B cell (primary cell): Measurements from ENCODE around the gene DHRS4L2. TPM values are rescaled to one million over a fixed set of nuclear protein-coding genes. Genes with fewer than 3 reads are reported as not detected.

Experiments
- ATAC-seq: fragments of 200-7000 bp; cut with Tn5 transposase; one replicate; pipeline ENCODE4 v1.10.0; 2021; ENCODE audit warnings: low read depth, mild to moderate bottlenecking, moderate number of reproducible peaks, moderate library complexity
- CTCF ChIA-PET: fragments of 350-600 bp; sonication (Branson Sonifier 250); formaldehyde crosslinking; loops from one replicate; lab custom pipeline; 2021; ENCODE audit warnings: antibody characterized with exemption, inconsistent platforms; lab: Charles Lee
- POLR2A ChIA-PET: fragments of 350-600 bp; sonication (Branson Sonifier 250); formaldehyde crosslinking; loops from one replicate; lab custom pipeline; 2021; ENCODE audit warnings: antibody characterized with exemption; lab: Charles Lee
- DNase-seq: peaks from one replicate; pipeline ENCODE4 v3.0.0; 2013
- H2AFZ ChIP-seq: 2 replicates; pipeline ENCODE4 v1.6.1; 2012; ENCODE audit warnings: mild to moderate bottlenecking, low read depth, low read length; ENCODE audit not compliant: insufficient read depth, poor library complexity, severe bottlenecking
- H3K27ac ChIP-seq, 2 donors: 1 replicate in 1 of 2; 2 replicates in 1 of 2; pipeline ENCODE4 v1.5.1; 2012 to 2013; ENCODE audit warnings: low read length in 2 of 2, mild to moderate bottlenecking in 2 of 2, moderate library complexity in 1 of 2
- H3K27me3 ChIP-seq, 4 experiments: fragments of 200-600 bp in 1 of 4; sonication (generic) in 1 of 4; replicated peaks in 1 of 4; 1 replicate in 2 of 4; 2 replicates in 2 of 4; pipeline versions ENCODE4 v1.6.1 to v1.7.0; 2013 to 2016; ENCODE audit warnings: low read length in 3 of 4, mild to moderate bottlenecking in 2 of 4, mixed read lengths in 1 of 4, moderate library complexity in 1 of 4; ENCODE audit not compliant: insufficient read depth in 4 of 4, control insufficient read depth in 3 of 4; ENCODE audit errors: control extremely low read depth in 1 of 4
- H3K36me3 ChIP-seq, 2 experiments: replicated peaks in 1 of 2; 1 replicate in 1 of 2; 2 replicates in 1 of 2; pipeline versions ENCODE4 v1.6.1 to v1.7.1; 2013; ENCODE audit warnings: low read length in 1 of 2; ENCODE audit not compliant: insufficient read depth in 2 of 2, control insufficient read depth in 1 of 2; ENCODE audit errors: control extremely low read depth in 1 of 2, extremely low read depth in 1 of 2
- H3K4me1 ChIP-seq, 2 donors: fragments of 200-600 bp in 1 of 2; sonication (generic) in 1 of 2; 1 replicate in 1 of 2; 2 replicates in 1 of 2; pipeline versions ENCODE4 v1.5.1 to v1.6.1; 2013 to 2017; ENCODE audit warnings: low read length in 2 of 2; ENCODE audit not compliant: control insufficient read depth in 2 of 2, insufficient read depth in 2 of 2
- H3K4me2 ChIP-seq: replicated peaks from 2 replicates; pipeline ENCODE3; 2012; ENCODE audit warnings: mild to moderate bottlenecking, low read depth, low read length; ENCODE audit not compliant: poor library complexity, severe bottlenecking
- H3K4me3 ChIP-seq, 5 experiments: fragments of 200-600 bp in 1 of 5; sonication (generic) in 1 of 5; 1 replicate in 3 of 5; 2 replicates in 2 of 5; pipeline versions ENCODE4 v1.5.1 to v1.7.0; 2011 to 2016; ENCODE audit warnings: low read length in 4 of 5, mild to moderate bottlenecking in 4 of 5, low read depth in 2 of 5, control low read depth in 1 of 5, moderate library complexity in 1 of 5; ENCODE audit not compliant: insufficient read depth in 1 of 5; ENCODE audit errors: control extremely low read depth in 1 of 5, extremely low read depth in 1 of 5
- H3K79me2 ChIP-seq: fragments of 200-600 bp; sonication (generic); one replicate; pipeline ENCODE4 v1.6.0; 2016; ENCODE audit warnings: low read length; ENCODE audit not compliant: control insufficient read depth, insufficient read depth
- H3K9ac ChIP-seq: fragments of 200-600 bp; sonication (generic); 2 replicates; pipeline ENCODE4 v1.6.1; 2017; ENCODE audit warnings: mild to moderate bottlenecking, low read length, moderate library complexity
- H3K9me3 ChIP-seq, 3 donors: one replicate each; pipeline versions ENCODE4 v1.6.1 to v1.7.1; 2013; ENCODE audit warnings: low read length in 2 of 3; ENCODE audit not compliant: control insufficient read depth in 2 of 3, insufficient read depth in 1 of 3; ENCODE audit errors: control extremely low read depth in 1 of 3
- H4K20me1 ChIP-seq: 2 replicates; pipeline ENCODE4 v1.6.0; 2012; ENCODE audit warnings: mild to moderate bottlenecking, low read length; ENCODE audit not compliant: insufficient read depth, control insufficient read depth, poor library complexity, severe bottlenecking
- H3K27ac Mint-ChIP-seq: one replicate; pipeline ENCODE4 v1.8.0; 2021; ENCODE audit warnings: mixed read lengths
- H3K27me3 Mint-ChIP-seq: one replicate; pipeline ENCODE4 v1.8.0; 2021; ENCODE audit warnings: mixed read lengths
- H3K4me1 Mint-ChIP-seq: one replicate; pipeline ENCODE4 v1.8.0; 2021; ENCODE audit warnings: mixed read lengths
- H3K4me3 Mint-ChIP-seq: one replicate; pipeline ENCODE4 v1.8.0; 2021; ENCODE audit warnings: mixed read lengths
- H3K9me3 Mint-ChIP-seq: one replicate; pipeline ENCODE4 v1.8.0; 2022; ENCODE audit warnings: mixed read lengths; ENCODE audit not compliant: insufficient read depth
- EZH2 ChIP-seq: IDR thresholded peaks from 2 replicates; pipeline ENCODE4 v1.6.1; 2012; ENCODE audit warnings: borderline replicate concordance, low read depth, mild to moderate bottlenecking, moderate library complexity, low read length; ENCODE audit not compliant: insufficient read depth, poor library complexity, severe bottlenecking
- WGBS: methylation state at CpG from one replicate; pipeline ENCODE4 v1.1.5; 2013; ENCODE audit warnings: missing lambda C conversion rate; ENCODE audit not compliant: insufficient coverage; 5-methylcytosine and 5-hydroxymethylcytosine counted together
- intact Hi-C: fragments of 100-400 bp; cut with micrococcal nuclease; formaldehyde crosslinking; loops from one replicate; pipeline ENCODE4 v1.10.0; 2022
- polyA plus RNA-seq: library from polyadenylated mRNA; depleted of rRNA; stranded (reverse); fragments of >200 nt; gene quantifications from 2 replicates; pipeline ENCODE4 v1.2.3, GENCODE V29; 2012
- total RNA-seq, 2 donors: library from RNA; stranded (reverse); fragments of 120-200 nt in 1 of 2; gene quantifications; 1 replicate in 1 of 2; 2 replicates in 1 of 2; pipeline versions ENCODE4 v1.2.3 to v1.2.4, GENCODE V29; 2013 to 2022
- TF ChIP-seq, protein P1 (sequence below): fragments of 200-600 bp; IDR thresholded peaks from one replicate; pipeline ENCODE4 v1.8.0; 2022; ENCODE audit warnings: antibody characterized with exemption, mild to moderate bottlenecking

Gene DHRS4L2
- total and polyA plus RNA-seq, 2 donors (not counting 1 experiment from before 2014, with no cell fraction given), result 11.2 to 16.3 TPM

DNA sequence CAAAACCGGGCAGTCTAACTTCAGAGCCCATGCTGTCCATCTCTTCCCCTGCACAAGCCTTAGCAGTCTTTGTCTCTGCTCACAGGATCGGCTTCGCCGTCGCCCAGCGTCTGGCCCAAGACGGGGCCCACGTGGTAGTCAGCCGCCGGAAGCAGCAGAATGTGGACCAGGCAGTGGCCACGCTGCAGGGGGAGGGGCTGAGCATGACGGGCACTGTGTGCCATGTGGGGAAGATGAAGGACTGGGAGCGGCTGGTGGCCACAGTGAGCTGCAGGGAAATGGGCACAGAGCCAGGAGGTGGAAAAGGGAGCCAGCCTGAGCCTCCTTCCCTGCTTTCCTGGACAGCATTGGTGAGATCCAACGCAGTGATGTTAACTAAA, 48.9 kb downstream of the DHRS4L2 start:
- POLR2A ChIA-PET, result no interaction called here
- no peak for ATAC-seq
- Histone ChIP-seq H3K27ac (no peak overlapping the region), H3K9ac (no peak overlapping the region), H3K4me3 (no peak overlapping the region), H3K4me2 (no peak overlapping the region), H3K79me2 (no peaks in the 10 kb centered on the region), H3K27me3 (no peaks in the 10 kb centered on the region), H3K4me1 (peaks cover 0 to 9% of the 10 kb centered on the region in 2 donors), H4K20me1 (no peaks in the 10 kb centered on the region), H3K36me3 (no peaks in the 10 kb centered on the region), H3K9me3 (peaks cover 0 to 3% (median 2%) of the 10 kb centered on the region in 3 donors), H2AFZ (no peak overlapping the region)
- peaks cover 10% of the 10 kb centered on the region for H3K4me1 Mint-ChIP-seq
- no peak overlapping the region for H3K27ac Mint-ChIP-seq
- intact Hi-C loops, result loop anchor here (5.0 to 10.0 kb wide), 3 partner anchors 50 to 473 kb away; partner anchors contain the start of genes AP1G2 and DHRS4L2
- peaks cover 5% of the 10 kb centered on the region for H3K9me3 Mint-ChIP-seq
- no peaks in the 10 kb centered on the region for H3K27me3 Mint-ChIP-seq
- 91% methylated on average over 13 of the region's 14 CpGs for WGBS
- TF ChIP-seq, protein P1, sequence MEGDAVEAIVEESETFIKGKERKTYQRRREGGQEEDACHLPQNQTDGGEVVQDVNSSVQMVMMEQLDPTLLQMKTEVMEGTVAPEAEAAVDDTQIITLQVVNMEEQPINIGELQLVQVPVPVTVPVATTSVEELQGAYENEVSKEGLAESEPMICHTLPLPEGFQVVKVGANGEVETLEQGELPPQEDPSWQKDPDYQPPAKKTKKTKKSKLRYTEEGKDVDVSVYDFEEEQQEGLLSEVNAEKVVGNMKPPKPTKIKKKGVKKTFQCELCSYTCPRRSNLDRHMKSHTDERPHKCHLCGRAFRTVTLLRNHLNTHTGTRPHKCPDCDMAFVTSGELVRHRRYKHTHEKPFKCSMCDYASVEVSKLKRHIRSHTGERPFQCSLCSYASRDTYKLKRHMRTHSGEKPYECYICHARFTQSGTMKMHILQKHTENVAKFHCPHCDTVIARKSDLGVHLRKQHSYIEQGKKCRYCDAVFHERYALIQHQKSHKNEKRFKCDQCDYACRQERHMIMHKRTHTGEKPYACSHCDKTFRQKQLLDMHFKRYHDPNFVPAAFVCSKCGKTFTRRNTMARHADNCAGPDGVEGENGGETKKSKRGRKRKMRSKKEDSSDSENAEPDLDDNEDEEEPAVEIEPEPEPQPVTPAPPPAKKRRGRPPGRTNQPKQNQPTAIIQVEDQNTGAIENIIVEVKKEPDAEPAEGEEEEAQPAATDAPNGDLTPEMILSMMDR, result no peak
- TF ChIP-seq EZH2, result no peak
- H3K4me3 Mint-ChIP-seq, result no peak overlapping the region
- DNase-seq, result no peak
- CTCF ChIA-PET, result interaction anchor here (1.1 kb wide), 1 partner anchor 69 kb away, joined by 3 read pairs; no protein-coding TSS in a partner anchor

DNA sequence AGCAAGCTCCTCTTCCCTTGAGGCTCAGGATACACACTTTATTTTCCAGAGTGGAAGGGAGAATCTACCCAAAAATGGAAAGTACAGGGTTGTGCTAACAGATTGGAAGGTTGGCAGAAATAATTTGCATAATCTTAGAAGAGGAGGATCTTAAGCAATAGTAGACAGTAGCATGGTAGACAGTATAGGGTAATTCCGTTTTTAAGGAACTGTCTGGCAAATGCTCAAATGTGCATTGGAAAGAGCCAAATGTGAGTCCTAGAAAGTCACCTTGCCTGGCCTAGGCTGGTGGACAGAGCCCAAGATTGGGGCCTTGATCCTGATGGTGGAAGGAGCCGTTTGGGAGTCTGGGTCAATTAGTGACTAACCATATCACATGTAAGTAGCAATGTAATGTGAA, 50.0 kb downstream of the DHRS4L2 start:
- no peak overlapping the region for H2AFZ ChIP-seq
- H3K4me3 Mint-ChIP-seq, result no peak overlapping the region
- ChIA-PET POLR2A (no interaction called here), CTCF (interaction anchor here (1.0 to 1.5 kb wide), 3 partner anchors 10 to 70 kb away, joined by 3 to 11 read pairs (median 3); no protein-coding TSS in a partner anchor)
- no peaks in the 10 kb centered on the region for H3K79me2 ChIP-seq
- no peak overlapping the region for H3K4me2 ChIP-seq
- no peaks in the 10 kb centered on the region for H3K36me3 ChIP-seq
- H3K9me3 ChIP-seq, result no peaks in the 10 kb centered on the region
- H3K4me1 ChIP-seq, result peaks cover 0 to 9% of the 10 kb centered on the region in 2 donors
- no peak overlapping the region for H3K4me3 ChIP-seq
- TF ChIP-seq, protein P1, result no peak
- TF ChIP-seq EZH2, result no peak
- no peak overlapping the region for H3K27ac ChIP-seq
- no peak overlapping the region for H3K9ac ChIP-seq
- intact Hi-C loops, result loop anchor here (5.0 to 10.0 kb wide), 3 partner anchors 51 to 474 kb away; partner anchors contain the start of genes AP1G2 and DHRS4L2
- peaks cover 10% of the 10 kb centered on the region for H3K4me1 Mint-ChIP-seq
- ATAC-seq, result no peak
- no peak overlapping the region for H3K27ac Mint-ChIP-seq
- no peaks in the 10 kb centered on the region for H3K9me3 Mint-ChIP-seq
- H4K20me1 ChIP-seq, result no peaks in the 10 kb centered on the region
- 100% methylated on average over 1 of the region's 2 CpGs for WGBS
- DNase-seq, result no peak
- H3K27me3 ChIP-seq, result no peaks in the 10 kb centered on the region
- H3K27me3 Mint-ChIP-seq, result no peaks in the 10 kb centered on the region
